ENCODE data around the gene KCNJ12.

GRCh38 chr17:21466550-21466949, 90.4 kb downstream of the KCNJ12 start:
- TF ChIP-seq NANOG (IDR thresholded peaks at IDR 0.05; ENCODE audit: borderline replicate concordance) (no peak), EZH2 (IDR thresholded peaks at IDR 0.05; ENCODE audit: low read depth, unreplicated experiment) (no peak), CTCF (conservative IDR thresholded peaks at IDR 0.05; ENCODE audit: low read depth in 2 of 2) (no peak)

Data from GM23338 (cell line).